Measurements from ENCODE around the gene SMAD3.

DNA sequence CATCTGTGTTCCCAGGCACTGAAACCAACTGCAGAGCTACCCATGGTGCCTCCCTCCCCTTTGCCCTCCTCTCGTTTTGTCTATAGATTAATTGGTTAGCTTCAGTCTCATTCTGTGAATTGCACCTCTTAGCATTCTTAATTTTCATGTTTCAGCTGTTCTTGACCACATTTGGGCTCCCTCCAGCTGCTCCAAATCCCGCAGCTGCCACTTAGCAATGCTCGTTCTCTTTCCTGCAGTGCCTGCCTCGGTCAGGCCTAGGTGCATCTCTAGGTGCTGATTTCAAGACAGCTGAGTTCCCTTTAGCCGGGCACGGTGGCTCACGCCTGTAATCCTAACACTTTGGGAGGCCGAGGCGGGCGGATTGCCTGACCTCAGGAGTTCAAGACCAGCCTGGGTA is 47.0 kb upstream of the SMAD3 start:
- TF ChIP-seq, protein P1, sequence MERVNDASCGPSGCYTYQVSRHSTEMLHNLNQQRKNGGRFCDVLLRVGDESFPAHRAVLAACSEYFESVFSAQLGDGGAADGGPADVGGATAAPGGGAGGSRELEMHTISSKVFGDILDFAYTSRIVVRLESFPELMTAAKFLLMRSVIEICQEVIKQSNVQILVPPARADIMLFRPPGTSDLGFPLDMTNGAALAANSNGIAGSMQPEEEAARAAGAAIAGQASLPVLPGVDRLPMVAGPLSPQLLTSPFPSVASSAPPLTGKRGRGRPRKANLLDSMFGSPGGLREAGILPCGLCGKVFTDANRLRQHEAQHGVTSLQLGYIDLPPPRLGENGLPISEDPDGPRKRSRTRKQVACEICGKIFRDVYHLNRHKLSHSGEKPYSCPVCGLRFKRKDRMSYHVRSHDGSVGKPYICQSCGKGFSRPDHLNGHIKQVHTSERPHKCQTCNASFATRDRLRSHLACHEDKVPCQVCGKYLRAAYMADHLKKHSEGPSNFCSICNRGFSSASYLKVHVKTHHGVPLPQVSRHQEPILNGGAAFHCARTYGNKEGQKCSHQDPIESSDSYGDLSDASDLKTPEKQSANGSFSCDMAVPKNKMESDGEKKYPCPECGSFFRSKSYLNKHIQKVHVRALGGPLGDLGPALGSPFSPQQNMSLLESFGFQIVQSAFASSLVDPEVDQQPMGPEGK (tag by site-specific recombination; IDR thresholded peaks at IDR 0.05) = no peak
- TF ChIP-seq, protein P2, sequence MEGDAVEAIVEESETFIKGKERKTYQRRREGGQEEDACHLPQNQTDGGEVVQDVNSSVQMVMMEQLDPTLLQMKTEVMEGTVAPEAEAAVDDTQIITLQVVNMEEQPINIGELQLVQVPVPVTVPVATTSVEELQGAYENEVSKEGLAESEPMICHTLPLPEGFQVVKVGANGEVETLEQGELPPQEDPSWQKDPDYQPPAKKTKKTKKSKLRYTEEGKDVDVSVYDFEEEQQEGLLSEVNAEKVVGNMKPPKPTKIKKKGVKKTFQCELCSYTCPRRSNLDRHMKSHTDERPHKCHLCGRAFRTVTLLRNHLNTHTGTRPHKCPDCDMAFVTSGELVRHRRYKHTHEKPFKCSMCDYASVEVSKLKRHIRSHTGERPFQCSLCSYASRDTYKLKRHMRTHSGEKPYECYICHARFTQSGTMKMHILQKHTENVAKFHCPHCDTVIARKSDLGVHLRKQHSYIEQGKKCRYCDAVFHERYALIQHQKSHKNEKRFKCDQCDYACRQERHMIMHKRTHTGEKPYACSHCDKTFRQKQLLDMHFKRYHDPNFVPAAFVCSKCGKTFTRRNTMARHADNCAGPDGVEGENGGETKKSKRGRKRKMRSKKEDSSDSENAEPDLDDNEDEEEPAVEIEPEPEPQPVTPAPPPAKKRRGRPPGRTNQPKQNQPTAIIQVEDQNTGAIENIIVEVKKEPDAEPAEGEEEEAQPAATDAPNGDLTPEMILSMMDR (tag by site-specific recombination; IDR thresholded peaks at IDR 0.05) = no peak
- TF ChIP-seq HOXA7 (CRISPR knock-in tag; IDR thresholded peaks at IDR 0.05; ENCODE audit: borderline replicate concordance) (no peak), ZNF335 (tag by site-specific recombination; conservative IDR thresholded peaks at IDR 0.05) (no peak), ZFP41 (tag by site-specific recombination; IDR thresholded peaks at IDR 0.05; ENCODE audit: borderline replicate concordance) (no peak), SALL2 (tag by site-specific recombination; IDR thresholded peaks at IDR 0.05; ENCODE audit: borderline replicate concordance) (no peak), ZNF23 (tag by site-specific recombination; IDR thresholded peaks at IDR 0.05; ENCODE audit: borderline replicate concordance) (no peak), ZNF629 (tag by site-specific recombination; IDR thresholded peaks at IDR 0.05) (no peak), ZNF549 (tag by site-specific recombination; IDR thresholded peaks at IDR 0.05) (no peak)
- TF ChIP-seq, protein P3, sequence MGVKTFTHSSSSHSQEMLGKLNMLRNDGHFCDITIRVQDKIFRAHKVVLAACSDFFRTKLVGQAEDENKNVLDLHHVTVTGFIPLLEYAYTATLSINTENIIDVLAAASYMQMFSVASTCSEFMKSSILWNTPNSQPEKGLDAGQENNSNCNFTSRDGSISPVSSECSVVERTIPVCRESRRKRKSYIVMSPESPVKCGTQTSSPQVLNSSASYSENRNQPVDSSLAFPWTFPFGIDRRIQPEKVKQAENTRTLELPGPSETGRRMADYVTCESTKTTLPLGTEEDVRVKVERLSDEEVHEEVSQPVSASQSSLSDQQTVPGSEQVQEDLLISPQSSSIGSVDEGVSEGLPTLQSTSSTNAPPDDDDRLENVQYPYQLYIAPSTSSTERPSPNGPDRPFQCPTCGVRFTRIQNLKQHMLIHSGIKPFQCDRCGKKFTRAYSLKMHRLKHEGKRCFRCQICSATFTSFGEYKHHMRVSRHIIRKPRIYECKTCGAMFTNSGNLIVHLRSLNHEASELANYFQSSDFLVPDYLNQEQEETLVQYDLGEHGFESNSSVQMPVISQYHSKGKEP (tag by site-specific recombination; IDR thresholded peaks at IDR 0.05) = no peak
- TF ChIP-seq, protein P4, sequence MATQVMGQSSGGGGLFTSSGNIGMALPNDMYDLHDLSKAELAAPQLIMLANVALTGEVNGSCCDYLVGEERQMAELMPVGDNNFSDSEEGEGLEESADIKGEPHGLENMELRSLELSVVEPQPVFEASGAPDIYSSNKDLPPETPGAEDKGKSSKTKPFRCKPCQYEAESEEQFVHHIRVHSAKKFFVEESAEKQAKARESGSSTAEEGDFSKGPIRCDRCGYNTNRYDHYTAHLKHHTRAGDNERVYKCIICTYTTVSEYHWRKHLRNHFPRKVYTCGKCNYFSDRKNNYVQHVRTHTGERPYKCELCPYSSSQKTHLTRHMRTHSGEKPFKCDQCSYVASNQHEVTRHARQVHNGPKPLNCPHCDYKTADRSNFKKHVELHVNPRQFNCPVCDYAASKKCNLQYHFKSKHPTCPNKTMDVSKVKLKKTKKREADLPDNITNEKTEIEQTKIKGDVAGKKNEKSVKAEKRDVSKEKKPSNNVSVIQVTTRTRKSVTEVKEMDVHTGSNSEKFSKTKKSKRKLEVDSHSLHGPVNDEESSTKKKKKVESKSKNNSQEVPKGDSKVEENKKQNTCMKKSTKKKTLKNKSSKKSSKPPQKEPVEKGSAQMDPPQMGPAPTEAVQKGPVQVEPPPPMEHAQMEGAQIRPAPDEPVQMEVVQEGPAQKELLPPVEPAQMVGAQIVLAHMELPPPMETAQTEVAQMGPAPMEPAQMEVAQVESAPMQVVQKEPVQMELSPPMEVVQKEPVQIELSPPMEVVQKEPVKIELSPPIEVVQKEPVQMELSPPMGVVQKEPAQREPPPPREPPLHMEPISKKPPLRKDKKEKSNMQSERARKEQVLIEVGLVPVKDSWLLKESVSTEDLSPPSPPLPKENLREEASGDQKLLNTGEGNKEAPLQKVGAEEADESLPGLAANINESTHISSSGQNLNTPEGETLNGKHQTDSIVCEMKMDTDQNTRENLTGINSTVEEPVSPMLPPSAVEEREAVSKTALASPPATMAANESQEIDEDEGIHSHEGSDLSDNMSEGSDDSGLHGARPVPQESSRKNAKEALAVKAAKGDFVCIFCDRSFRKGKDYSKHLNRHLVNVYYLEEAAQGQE (tag by site-specific recombination; IDR thresholded peaks at IDR 0.05) = no peak
